ENCODE results near the gene ITPK1. TPM values are rescaled to one million over a fixed set of nuclear protein-coding genes. Genes with fewer than 3 reads are reported as not detected.
"Not testable (repeated sequence)": the region's sequence is repeated elsewhere in the genome, so short reads cannot be mapped to it uniquely, and the experiment has no call there.

Gene ITPK1
- total RNA-seq, 1 experiment from 2014 or later, result 37.7 TPM

- Histone ChIP-seq H3K4me3 (peak overlapping the region; percentile 61), H3K36me3 (no peaks in the 10 kb centered on the region), H3K9me3 (no peaks in the 10 kb centered on the region), H3K27me3 (no peaks in the 10 kb centered on the region)
- DNase-seq, result peak; percentile 45
Observed at GRCh38 chr14:93112891-93113677, 2.6 kb downstream of the ITPK1 start.

- H3K27me3 ChIP-seq, DNase-seq, H3K36me3 ChIP-seq, H3K9me3 ChIP-seq, H3K4me3 ChIP-seq: not testable (repeated sequence)
Observed at GRCh38 chr14:93111541-93111940, 4.2 kb downstream of the ITPK1 start.

DNA sequence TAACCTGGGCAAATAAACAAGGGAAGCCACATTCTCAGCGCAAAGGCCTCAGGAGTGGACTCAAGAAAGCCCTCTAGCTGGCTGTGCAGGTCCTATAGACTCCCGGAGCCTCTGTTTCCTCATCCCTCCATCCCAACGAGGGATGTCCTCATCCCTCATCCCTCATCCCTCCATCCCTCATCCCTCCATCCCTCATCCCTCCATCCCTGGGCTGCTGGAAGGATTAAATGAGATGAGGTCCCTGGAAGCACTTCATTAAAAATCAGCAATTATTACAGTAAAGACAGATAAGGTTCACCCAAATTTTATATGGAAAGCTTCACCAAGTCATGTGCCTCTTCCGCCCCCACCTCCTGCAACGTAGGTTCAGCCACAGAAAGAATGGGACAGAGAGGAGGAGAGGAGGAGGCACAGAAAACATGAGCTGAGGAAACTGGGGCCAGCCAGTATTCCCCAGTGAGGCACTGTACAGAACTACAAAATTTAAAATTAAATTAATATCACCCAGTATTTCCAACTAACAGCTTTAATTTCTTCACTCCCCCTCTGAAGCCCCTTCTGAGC lies 4.8 kb downstream of the ITPK1 start:
- DNase-seq, result no peak

GRCh38 chr14:93109572-93110481 lies 5.9 kb downstream of the ITPK1 start:
- no peaks in the 10 kb centered on the region for H3K9me3 ChIP-seq
- no peaks in the 10 kb centered on the region for H3K27me3 ChIP-seq
- H3K36me3 ChIP-seq, result no peaks in the 10 kb centered on the region
- DNase-seq, result no peak
- no peak overlapping the region for H3K4me3 ChIP-seq

More for the DNA sequence above, 4.8 kb downstream of the ITPK1 start:
- Histone ChIP-seq H3K27me3 (no peaks in the 10 kb centered on the region), H3K4me3 (no peak overlapping the region), H3K9me3 (no peaks in the 10 kb centered on the region), H3K36me3 (no peaks in the 10 kb centered on the region)

GRCh38 chr14:93108105-93108504 lies 7.6 kb downstream of the ITPK1 start:
- no peak for DNase-seq
- Histone ChIP-seq H3K36me3 (no peaks in the 10 kb centered on the region), H3K27me3 (no peaks in the 10 kb centered on the region), H3K9me3 (no peaks in the 10 kb centered on the region), H3K4me3 (no peak overlapping the region)

DNA sequence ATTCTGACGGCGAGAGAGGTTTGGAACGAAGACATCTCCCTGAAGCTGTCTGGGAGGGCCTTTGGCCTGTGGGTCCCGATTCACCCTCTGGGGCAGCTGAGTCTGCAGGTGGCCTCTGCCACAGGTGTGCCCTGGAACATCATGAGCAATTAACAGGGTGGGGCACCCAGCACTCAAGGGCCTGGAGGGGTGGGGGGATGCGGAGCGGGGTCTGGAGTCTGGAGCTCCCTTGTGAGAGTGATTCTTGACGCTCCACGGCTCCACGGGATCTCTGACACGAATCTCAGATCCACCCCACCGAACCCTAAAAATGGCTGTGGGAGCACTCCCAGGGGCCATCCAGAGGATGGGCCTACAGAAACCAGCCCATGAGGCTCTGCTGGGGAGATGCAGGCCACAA lies 8.3 kb downstream of the ITPK1 start:
- DNase-seq, result no peak
- Histone ChIP-seq H3K9me3 (no peaks in the 10 kb centered on the region), H3K4me3 (no peak overlapping the region), H3K27me3 (no peaks in the 10 kb centered on the region), H3K36me3 (no peaks in the 10 kb centered on the region)

GRCh38 chr14:93106541-93107156 lies 9.1 kb downstream of the ITPK1 start:
- DNase-seq, result no peak
- Histone ChIP-seq H3K36me3 (no peaks in the 10 kb centered on the region), H3K9me3 (no peaks in the 10 kb centered on the region), H3K4me3 (no peak overlapping the region), H3K27me3 (no peaks in the 10 kb centered on the region)

DNA sequence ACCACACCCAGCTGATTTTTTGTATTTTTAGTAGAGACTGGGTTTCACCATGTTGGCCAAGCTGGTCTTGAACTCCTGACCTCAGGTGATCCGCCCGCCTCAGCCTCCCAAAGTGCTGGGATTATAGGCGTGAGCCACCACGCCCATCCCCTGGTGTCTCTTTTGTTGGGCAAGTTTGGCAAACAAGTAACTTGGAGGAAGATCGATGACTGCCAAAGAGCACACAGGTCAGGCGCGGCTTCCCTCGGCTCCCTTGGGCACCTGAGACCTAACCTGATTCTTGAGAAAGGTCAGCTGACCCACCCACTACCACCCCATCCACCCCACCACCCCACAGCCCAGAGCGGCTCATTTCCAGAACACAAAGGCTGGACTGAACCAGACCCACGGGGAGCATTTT lies 9.9 kb downstream of the ITPK1 start:
- not testable (repeated sequence) for H3K9me3 ChIP-seq, H3K27me3 ChIP-seq, H3K36me3 ChIP-seq, H3K4me3 ChIP-seq, DNase-seq

DNA sequence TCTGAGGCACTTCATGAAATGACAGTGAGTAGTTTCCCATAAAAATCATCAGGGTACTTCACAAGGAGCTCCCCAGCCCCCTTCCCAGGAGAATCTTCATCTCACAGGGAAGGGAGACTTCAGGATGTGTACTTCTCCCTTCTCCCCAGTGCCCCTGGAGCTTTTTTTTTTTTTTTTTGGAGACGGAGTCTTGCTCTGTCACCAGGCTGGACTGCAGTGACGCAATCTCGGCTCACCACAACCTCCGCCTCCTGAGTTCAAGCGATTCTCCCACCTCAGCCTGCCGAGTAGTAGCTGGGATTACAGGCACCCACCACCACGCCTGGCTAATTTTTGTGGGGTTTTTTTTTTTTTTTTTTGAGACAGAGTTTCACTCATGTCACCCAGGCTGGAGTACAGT lies 10.4 kb downstream of the ITPK1 start:
- Histone ChIP-seq H3K4me3 (no peak overlapping the region), H3K27me3 (no peaks in the 10 kb centered on the region), H3K36me3 (no peaks in the 10 kb centered on the region), H3K9me3 (no peaks in the 10 kb centered on the region)
- peak; percentile 52 for DNase-seq

DNA sequence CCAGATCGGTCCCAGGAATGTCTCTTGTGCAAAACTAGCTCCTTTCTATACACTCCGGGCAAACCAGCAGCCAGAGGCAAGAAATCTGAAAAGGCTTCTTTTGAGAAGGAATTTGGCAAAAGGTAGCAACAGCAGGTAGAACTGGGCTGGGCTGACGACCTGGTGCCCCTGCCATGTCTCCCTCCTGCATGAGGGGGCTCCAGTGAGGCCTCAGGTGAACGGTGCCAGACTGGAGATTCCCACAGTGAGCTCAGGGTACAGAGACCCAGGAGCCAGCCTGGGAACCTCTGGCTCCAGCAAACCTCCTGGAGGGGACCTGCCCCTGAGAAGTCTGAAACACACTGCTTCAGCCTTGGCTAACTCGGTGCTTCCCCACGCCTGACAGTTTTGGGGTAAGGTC lies 10.8 kb downstream of the ITPK1 start:
- Histone ChIP-seq H3K27me3 (no peaks in the 10 kb centered on the region), H3K4me3 (no peak overlapping the region), H3K36me3 (no peaks in the 10 kb centered on the region), H3K9me3 (no peaks in the 10 kb centered on the region)
- DNase-seq, result no peak

GRCh38 chr14:93103392-93104080 lies 12.2 kb downstream of the ITPK1 start:
- Histone ChIP-seq H3K27me3 (no peaks in the 10 kb centered on the region), H3K9me3 (no peaks in the 10 kb centered on the region), H3K4me3 (no peak overlapping the region), H3K36me3 (no peaks in the 10 kb centered on the region)
- no peak for DNase-seq

DNA sequence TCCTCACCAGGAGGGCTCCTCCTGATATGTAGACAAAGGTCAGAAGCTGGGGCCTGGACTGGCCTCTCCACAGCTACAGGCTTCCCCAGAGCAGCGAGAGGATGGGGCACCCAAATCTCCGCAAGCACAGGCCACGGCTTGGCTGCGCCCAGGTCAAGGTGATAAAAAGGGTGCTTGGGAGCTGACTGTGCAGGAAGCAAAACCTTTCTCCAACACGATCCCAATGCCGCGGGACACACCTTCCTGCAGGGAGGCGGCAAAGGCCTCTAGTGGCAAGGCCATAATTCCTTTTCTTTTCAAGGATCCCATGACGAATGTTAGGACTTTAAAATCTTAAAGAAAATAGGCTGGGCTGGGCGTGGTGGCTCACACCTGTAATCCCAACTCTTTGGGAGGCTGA lies 13.6 kb downstream of the ITPK1 start:
- Histone ChIP-seq H3K9me3 (no peaks in the 10 kb centered on the region), H3K27me3 (no peaks in the 10 kb centered on the region), H3K4me3 (no peak overlapping the region), H3K36me3 (no peaks in the 10 kb centered on the region)
- DNase-seq, result no peak

GRCh38 chr14:93101181-93101580 lies 14.5 kb downstream of the ITPK1 start:
- DNase-seq, result no peak
- Histone ChIP-seq H3K36me3 (no peaks in the 10 kb centered on the region), H3K27me3 (no peaks in the 10 kb centered on the region), H3K9me3 (no peaks in the 10 kb centered on the region), H3K4me3 (no peak overlapping the region)

DNA sequence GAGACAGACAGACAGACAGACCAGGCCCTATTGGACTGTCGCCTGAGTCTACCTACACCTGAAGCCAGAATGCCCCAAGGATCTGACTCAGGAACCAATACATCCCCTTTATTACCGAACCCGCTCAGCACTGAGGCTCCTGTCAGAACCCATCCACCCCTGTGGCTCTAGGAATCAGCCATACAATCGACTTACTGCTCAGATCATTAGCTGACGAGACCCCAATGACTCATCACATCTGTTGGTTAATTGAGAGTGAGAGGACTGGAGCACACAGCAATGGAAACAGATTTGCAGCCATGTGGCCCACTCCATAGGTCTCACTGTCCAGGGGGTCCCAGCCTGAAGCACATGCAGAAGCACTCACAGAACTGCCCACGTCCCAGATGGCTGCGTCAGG lies 15.2 kb downstream of the ITPK1 start:
- DNase-seq, result no peak

GRCh38 chr14:93100100-93100499 lies 15.6 kb downstream of the ITPK1 start:
- Histone ChIP-seq H3K36me3 (no peaks in the 10 kb centered on the region), H3K9me3 (no peaks in the 10 kb centered on the region), H3K27me3 (no peaks in the 10 kb centered on the region), H3K4me3 (no peak overlapping the region)
- DNase-seq, result no peak

More for the DNA sequence above, 15.2 kb downstream of the ITPK1 start:
- no peaks in the 10 kb centered on the region for H3K9me3 ChIP-seq
- H3K27me3 ChIP-seq, result no peaks in the 10 kb centered on the region
- no peak overlapping the region for H3K4me3 ChIP-seq
- no peaks in the 10 kb centered on the region for H3K36me3 ChIP-seq

DNA sequence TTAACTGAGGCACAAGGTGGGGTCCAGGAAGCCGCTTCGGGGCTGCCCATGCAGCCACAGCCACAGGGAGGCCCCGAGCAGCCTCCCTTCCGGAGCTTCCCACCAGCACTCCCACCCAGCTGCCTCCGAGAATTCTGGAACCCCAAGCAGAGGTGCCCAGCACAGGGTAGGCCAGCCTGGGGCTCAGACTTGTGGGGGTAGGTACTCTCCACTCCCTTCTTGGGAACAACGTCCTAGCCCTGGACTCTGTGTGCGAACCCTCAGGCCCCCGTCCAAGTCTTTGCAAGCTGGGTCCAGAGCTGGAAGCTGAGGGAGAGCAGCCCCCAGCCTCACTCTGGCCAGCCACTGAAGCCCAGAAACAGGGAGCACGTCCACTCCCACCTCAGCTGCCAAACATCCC lies 16.1 kb downstream of the ITPK1 start:
- no peaks in the 10 kb centered on the region for H3K9me3 ChIP-seq
- no peak overlapping the region for H3K4me3 ChIP-seq
- H3K27me3 ChIP-seq, result no peaks in the 10 kb centered on the region
- no peaks in the 10 kb centered on the region for H3K36me3 ChIP-seq
- no peak for DNase-seq
